ENCODE data around the gene ASTL.

Gene ASTL

GRCh38 chr2:96107708-96108065 lies 30.6 kb downstream of the ASTL start:
- H3K27ac ChIP-seq (ENCODE audit: insufficient read depth, low read length, poor library complexity, severe bottlenecking) = no peak overlapping the region
- no peak for DNase-seq
- no peaks in the 10 kb centered on the region for H3K4me1 ChIP-seq (ENCODE audit: control insufficient read depth, insufficient read depth, low read length, poor library complexity, severe bottlenecking)
- no peaks in the 10 kb centered on the region for H3K36me3 ChIP-seq (ENCODE audit: control insufficient read depth, insufficient read depth, low read length)
- H3K9me3 ChIP-seq (ENCODE audit: control insufficient read depth, low read length) = no peaks in the 10 kb centered on the region
- no peaks in the 10 kb centered on the region for H3K27me3 ChIP-seq (replicated peaks; ENCODE audit: control insufficient read depth, insufficient read depth, low read length, poor library complexity, severe bottlenecking)
- H3K4me3 ChIP-seq (ENCODE audit: insufficient read depth, low read depth, low read length, poor library complexity, severe bottlenecking) = no peak overlapping the region

- no peaks in the 10 kb centered on the region for H3K36me3 ChIP-seq (ENCODE audit: control insufficient read depth, insufficient read depth, low read length)
- no peaks in the 10 kb centered on the region for H3K27me3 ChIP-seq (replicated peaks; ENCODE audit: control insufficient read depth, insufficient read depth, low read length, poor library complexity, severe bottlenecking)
- no peak for DNase-seq
- no peak overlapping the region for H3K27ac ChIP-seq (ENCODE audit: insufficient read depth, low read length, poor library complexity, severe bottlenecking)
- no peaks in the 10 kb centered on the region for H3K4me1 ChIP-seq (ENCODE audit: control insufficient read depth, insufficient read depth, low read length, poor library complexity, severe bottlenecking)
- H3K9me3 ChIP-seq (ENCODE audit: control insufficient read depth, low read length) = no peaks in the 10 kb centered on the region
- H3K4me3 ChIP-seq (ENCODE audit: insufficient read depth, low read depth, low read length, poor library complexity, severe bottlenecking) = no peak overlapping the region
These were observed 31.2 kb downstream of the ASTL start for GRCh38 chr2:96106991-96107707.

GRCh38 chr2:96105994-96106715 lies 32.1 kb downstream of the ASTL start:
- no peaks in the 10 kb centered on the region for H3K27me3 ChIP-seq (replicated peaks; ENCODE audit: control insufficient read depth, insufficient read depth, low read length, poor library complexity, severe bottlenecking)
- no peak overlapping the region for H3K4me3 ChIP-seq (ENCODE audit: insufficient read depth, low read depth, low read length, poor library complexity, severe bottlenecking)
- H3K4me1 ChIP-seq (ENCODE audit: control insufficient read depth, insufficient read depth, low read length, poor library complexity, severe bottlenecking) = no peaks in the 10 kb centered on the region
- no peaks in the 10 kb centered on the region for H3K36me3 ChIP-seq (ENCODE audit: control insufficient read depth, insufficient read depth, low read length)
- H3K9me3 ChIP-seq (ENCODE audit: control insufficient read depth, low read length) = no peaks in the 10 kb centered on the region
- no peak overlapping the region for H3K27ac ChIP-seq (ENCODE audit: insufficient read depth, low read length, poor library complexity, severe bottlenecking)
- no peak for DNase-seq

- DNase-seq = no peak
- H3K36me3 ChIP-seq (ENCODE audit: control insufficient read depth, insufficient read depth, low read length) = no peaks in the 10 kb centered on the region
- no peak overlapping the region for H3K27ac ChIP-seq (ENCODE audit: insufficient read depth, low read length, poor library complexity, severe bottlenecking)
- H3K4me1 ChIP-seq (ENCODE audit: control insufficient read depth, insufficient read depth, low read length, poor library complexity, severe bottlenecking) = no peaks in the 10 kb centered on the region
- no peaks in the 10 kb centered on the region for H3K9me3 ChIP-seq (ENCODE audit: control insufficient read depth, low read length)
- no peak overlapping the region for H3K4me3 ChIP-seq (ENCODE audit: insufficient read depth, low read depth, low read length, poor library complexity, severe bottlenecking)
- no peaks in the 10 kb centered on the region for H3K27me3 ChIP-seq (replicated peaks; ENCODE audit: control insufficient read depth, insufficient read depth, low read length, poor library complexity, severe bottlenecking)
These were observed 33.0 kb downstream of the ASTL start for GRCh38 chr2:96105152-96105915.

- Histone ChIP-seq H3K27ac (ENCODE audit: insufficient read depth, low read length, poor library complexity, severe bottlenecking) (no peak overlapping the region), H3K4me1 (ENCODE audit: control insufficient read depth, insufficient read depth, low read length, poor library complexity, severe bottlenecking) (no peaks in the 10 kb centered on the region), H3K4me3 (ENCODE audit: insufficient read depth, low read depth, low read length, poor library complexity, severe bottlenecking) (no peak overlapping the region), H3K36me3 (ENCODE audit: control insufficient read depth, insufficient read depth, low read length) (no peaks in the 10 kb centered on the region), H3K9me3 (ENCODE audit: control insufficient read depth, low read length) (no peaks in the 10 kb centered on the region), H3K27me3 (replicated peaks; ENCODE audit: control insufficient read depth, insufficient read depth, low read length, poor library complexity, severe bottlenecking) (no peaks in the 10 kb centered on the region)
- DNase-seq = no peak
These were observed 33.8 kb downstream of the ASTL start for GRCh38 chr2:96104487-96104861.

GRCh38 chr2:96103761-96104486 lies 34.4 kb downstream of the ASTL start:
- H3K36me3 ChIP-seq (ENCODE audit: control insufficient read depth, insufficient read depth, low read length) = no peaks in the 10 kb centered on the region
- H3K27me3 ChIP-seq (replicated peaks; ENCODE audit: control insufficient read depth, insufficient read depth, low read length, poor library complexity, severe bottlenecking) = no peaks in the 10 kb centered on the region
- no peaks in the 10 kb centered on the region for H3K4me1 ChIP-seq (ENCODE audit: control insufficient read depth, insufficient read depth, low read length, poor library complexity, severe bottlenecking)
- no peak overlapping the region for H3K27ac ChIP-seq (ENCODE audit: insufficient read depth, low read length, poor library complexity, severe bottlenecking)
- no peak overlapping the region for H3K4me3 ChIP-seq (ENCODE audit: insufficient read depth, low read depth, low read length, poor library complexity, severe bottlenecking)
- H3K9me3 ChIP-seq (ENCODE audit: control insufficient read depth, low read length) = no peaks in the 10 kb centered on the region
- DNase-seq = no peak

- no peaks in the 10 kb centered on the region for H3K27me3 ChIP-seq (replicated peaks; ENCODE audit: control insufficient read depth, insufficient read depth, low read length, poor library complexity, severe bottlenecking)
- H3K4me1 ChIP-seq (ENCODE audit: control insufficient read depth, insufficient read depth, low read length, poor library complexity, severe bottlenecking) = no peaks in the 10 kb centered on the region
- no peak for DNase-seq
- H3K4me3 ChIP-seq (ENCODE audit: insufficient read depth, low read depth, low read length, poor library complexity, severe bottlenecking) = no peak overlapping the region
- H3K36me3 ChIP-seq (ENCODE audit: control insufficient read depth, insufficient read depth, low read length) = no peaks in the 10 kb centered on the region
- no peaks in the 10 kb centered on the region for H3K9me3 ChIP-seq (ENCODE audit: control insufficient read depth, low read length)
- no peak overlapping the region for H3K27ac ChIP-seq (ENCODE audit: insufficient read depth, low read length, poor library complexity, severe bottlenecking)
These were observed 35.1 kb downstream of the ASTL start for GRCh38 chr2:96103187-96103601.

GRCh38 chr2:96102596-96103186 lies 35.6 kb downstream of the ASTL start:
- Histone ChIP-seq H3K4me1 (ENCODE audit: control insufficient read depth, insufficient read depth, low read length, poor library complexity, severe bottlenecking) (no peaks in the 10 kb centered on the region), H3K4me3 (ENCODE audit: insufficient read depth, low read depth, low read length, poor library complexity, severe bottlenecking) (no peak overlapping the region), H3K36me3 (ENCODE audit: control insufficient read depth, insufficient read depth, low read length) (no peaks in the 10 kb centered on the region), H3K27me3 (replicated peaks; ENCODE audit: control insufficient read depth, insufficient read depth, low read length, poor library complexity, severe bottlenecking) (no peaks in the 10 kb centered on the region), H3K27ac (ENCODE audit: insufficient read depth, low read length, poor library complexity, severe bottlenecking) (no peak overlapping the region), H3K9me3 (ENCODE audit: control insufficient read depth, low read length) (no peaks in the 10 kb centered on the region)
- DNase-seq = no peak

GRCh38 chr2:96100893-96101304 lies 37.4 kb downstream of the ASTL start:
- Histone ChIP-seq H3K9me3 (ENCODE audit: control insufficient read depth, low read length) (no peaks in the 10 kb centered on the region), H3K27me3 (replicated peaks; ENCODE audit: control insufficient read depth, insufficient read depth, low read length, poor library complexity, severe bottlenecking) (no peaks in the 10 kb centered on the region), H3K27ac (ENCODE audit: insufficient read depth, low read length, poor library complexity, severe bottlenecking) (no peak overlapping the region), H3K36me3 (ENCODE audit: control insufficient read depth, insufficient read depth, low read length) (no peaks in the 10 kb centered on the region), H3K4me1 (ENCODE audit: control insufficient read depth, insufficient read depth, low read length, poor library complexity, severe bottlenecking) (no peaks in the 10 kb centered on the region), H3K4me3 (ENCODE audit: insufficient read depth, low read depth, low read length, poor library complexity, severe bottlenecking) (no peak overlapping the region)
- no peak for DNase-seq
